Fibroblast of skin of abdomen (primary cell): ENCODE results near the gene ZFYVE27.

Experiments
- DNase-seq: peaks from one replicate; pipeline ENCODE4 v3.0.0-alpha.2; 2013

Gene ZFYVE27

DNA sequence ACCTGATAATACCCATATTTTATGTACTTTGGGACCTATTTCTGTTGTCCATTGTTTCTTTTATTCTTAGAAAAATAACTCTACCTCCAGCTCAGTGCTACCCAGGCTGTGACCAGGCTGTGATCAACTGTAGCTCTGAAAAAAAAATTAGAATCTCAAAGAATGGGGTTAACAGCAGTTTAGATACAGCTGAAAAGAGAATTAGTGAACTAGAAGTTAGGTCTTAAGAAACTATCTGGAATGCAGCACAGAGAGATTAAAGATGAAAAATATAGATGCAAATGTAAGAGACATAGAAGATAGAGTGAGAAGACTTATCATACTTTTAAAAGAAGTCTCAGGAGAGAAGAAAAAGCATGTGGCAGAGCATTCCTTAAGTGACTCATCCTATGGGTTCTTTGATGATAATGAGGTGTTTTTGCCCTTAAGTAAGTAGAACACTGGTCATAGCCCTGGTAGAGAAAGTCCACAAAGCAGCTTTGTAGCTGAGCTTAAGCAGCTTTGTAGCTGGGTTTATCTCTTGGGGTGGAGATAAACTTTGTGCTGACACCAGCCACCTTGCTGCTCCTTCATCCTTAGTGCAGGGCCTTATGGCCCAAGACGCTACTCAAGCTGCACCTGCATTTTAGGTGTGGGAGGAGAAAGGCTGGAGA, 62.2 kb downstream of the ZFYVE27 start:
- DNase-seq, result no peak

DNA sequence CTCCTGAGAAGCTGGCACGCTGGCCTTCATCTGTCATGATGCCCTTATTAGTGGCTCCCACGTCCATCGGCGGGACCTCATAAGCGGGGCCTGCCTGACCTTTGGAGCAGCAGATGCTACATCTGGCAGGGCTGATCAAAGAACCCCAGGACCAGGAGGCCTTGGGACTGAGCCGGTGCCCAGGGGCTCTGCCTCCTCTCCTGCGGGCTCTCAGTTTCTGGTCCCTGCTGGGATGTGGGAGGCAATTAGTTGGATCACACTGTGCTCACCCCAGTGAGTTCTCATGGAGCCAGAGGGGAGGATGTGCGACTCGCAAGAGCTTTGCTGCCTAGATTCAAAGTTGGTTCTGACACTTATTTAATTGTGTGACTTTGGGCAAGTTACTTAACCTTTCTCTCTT, 63.5 kb downstream of the ZFYVE27 start:
- DNase-seq, result no peak

DNA sequence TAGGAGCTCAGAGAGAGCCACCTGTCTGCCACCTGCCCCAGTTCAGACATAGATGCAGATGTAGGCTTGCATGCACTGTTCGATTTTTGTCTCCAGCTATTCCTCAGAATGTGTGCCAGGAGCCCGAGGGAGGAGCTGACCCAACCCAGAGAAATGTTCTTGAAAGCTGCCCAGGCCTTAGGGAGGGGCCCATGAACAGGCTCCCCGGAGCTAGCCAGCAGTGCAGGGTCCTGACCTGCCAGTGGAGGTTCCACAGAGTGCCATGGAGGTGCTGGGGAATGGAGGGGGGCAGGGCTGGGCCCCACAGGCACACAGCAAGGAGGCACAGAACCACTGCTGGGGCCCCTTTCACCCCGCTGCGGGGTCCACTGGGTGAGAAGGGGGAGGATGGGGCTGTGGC, 64.5 kb downstream of the ZFYVE27 start:
- DNase-seq, result no peak

- DNase-seq, result no peak
These were observed 68.4 kb downstream of the ZFYVE27 start for GRCh38 chr10:97805096-97805884.

DNA sequence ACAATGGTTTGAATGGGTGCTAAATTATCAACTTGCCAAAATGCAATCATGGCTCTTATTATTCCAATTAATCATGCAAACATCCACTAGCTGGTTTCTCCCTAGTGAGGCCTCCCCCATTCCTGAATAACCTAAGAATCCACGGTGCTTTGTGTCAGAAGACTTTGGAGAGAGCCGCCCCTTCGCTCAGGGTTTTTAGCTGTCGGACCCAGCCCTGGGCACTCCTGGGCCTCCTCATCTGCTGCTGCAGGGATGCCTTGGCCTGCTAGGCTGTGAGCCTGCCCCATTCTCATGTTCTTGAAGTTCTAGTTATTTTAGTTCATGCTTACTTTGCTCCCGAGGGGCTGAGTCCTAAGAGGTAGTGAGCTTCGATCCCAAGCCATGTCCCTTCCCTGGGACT, 69.0 kb downstream of the ZFYVE27 start:
- no peak for DNase-seq

- DNase-seq, result no peak
These were observed 73.5 kb downstream of the ZFYVE27 start for GRCh38 chr10:97810446-97810845.
